ENCODE measurements around the gene TRRAP. TPM values are rescaled to one million over a fixed set of nuclear protein-coding genes. Genes with fewer than 3 reads are reported as not detected.

TRRAP gene
- total RNA-seq, 1 donor from 2014 or later = 35.6 TPM

- intact Hi-C loops (cut with DNase I) = no loop called here
- Histone ChIP-seq H3K9me3 (no peaks in the 10 kb centered on the region), H3K36me3 (peaks cover 100% of the 10 kb centered on the region), H3K4me3 (no peak overlapping the region), H3K4me1 (no peaks in the 10 kb centered on the region), H3K27ac (no peak overlapping the region), H3K27me3 (no peaks in the 10 kb centered on the region)
- ATAC-seq (no peak), DNase-seq (no peak)
- no peak for TF ChIP-seq CTCF (IDR thresholded peaks at IDR 0.05)
These were observed 57.5 kb downstream of the TRRAP start for GRCh38 chr7:98935811-98936210.

GRCh38 chr7:98943336-98943735 is 65.0 kb downstream of the TRRAP start:
- Histone ChIP-seq H3K27ac (no peak overlapping the region), H3K36me3 (peaks cover 91% of the 10 kb centered on the region), H3K9me3 (no peaks in the 10 kb centered on the region), H3K4me1 (no peaks in the 10 kb centered on the region), H3K27me3 (no peaks in the 10 kb centered on the region), H3K4me3 (no peak overlapping the region)
- TF ChIP-seq CTCF (IDR thresholded peaks at IDR 0.05) = no peak
- DNase-seq (no peak), ATAC-seq (no peak)
- intact Hi-C loops (cut with DNase I) = no loop called here

- Histone ChIP-seq H3K4me1 (no peaks in the 10 kb centered on the region), H3K9me3 (no peaks in the 10 kb centered on the region), H3K36me3 (peaks cover 91% of the 10 kb centered on the region), H3K4me3 (no peak overlapping the region), H3K27ac (no peak overlapping the region), H3K27me3 (no peaks in the 10 kb centered on the region)
- no peak for TF ChIP-seq CTCF (IDR thresholded peaks at IDR 0.05)
- DNase-seq (no peak), ATAC-seq (no peak)
- intact Hi-C loops (cut with DNase I) = no loop called here
These were observed 66.1 kb downstream of the TRRAP start for GRCh38 chr7:98944386-98944785.

GRCh38 chr7:98945852-98946251 is 67.5 kb downstream of the TRRAP start:
- H3K36me3 ChIP-seq = peaks cover 91% of the 10 kb centered on the region
- no peak overlapping the region for H3K27ac ChIP-seq
- H3K4me3 ChIP-seq = no peak overlapping the region
- no peaks in the 10 kb centered on the region for H3K27me3 ChIP-seq
- no peak for TF ChIP-seq CTCF (IDR thresholded peaks at IDR 0.05)
- ATAC-seq = no peak
- no peaks in the 10 kb centered on the region for H3K4me1 ChIP-seq
- intact Hi-C loops (cut with DNase I) = no loop called here
- DNase-seq = no peak
- no peaks in the 10 kb centered on the region for H3K9me3 ChIP-seq

- intact Hi-C loops (cut with DNase I) = no loop called here
- H3K4me1 ChIP-seq = no peaks in the 10 kb centered on the region
- H3K36me3 ChIP-seq = peaks cover 90% of the 10 kb centered on the region
- H3K27me3 ChIP-seq = no peaks in the 10 kb centered on the region
- H3K9me3 ChIP-seq = no peaks in the 10 kb centered on the region
- H3K4me3 ChIP-seq = no peak overlapping the region
- no peak for DNase-seq
- no peak overlapping the region for H3K27ac ChIP-seq
- peak; percentile 19 for ATAC-seq
- no peak for TF ChIP-seq CTCF (IDR thresholded peaks at IDR 0.05)
These were observed 68.1 kb downstream of the TRRAP start for GRCh38 chr7:98946389-98946788.

GRCh38 chr7:98949336-98950044 is 71.2 kb downstream of the TRRAP start:
- H3K36me3 ChIP-seq = peaks cover 91% of the 10 kb centered on the region
- H3K4me1 ChIP-seq = no peaks in the 10 kb centered on the region
- H3K27ac ChIP-seq = no peak overlapping the region
- DNase-seq (no peak), ATAC-seq (no peak)
- no peak for TF ChIP-seq CTCF (IDR thresholded peaks at IDR 0.05)
- H3K9me3 ChIP-seq = no peaks in the 10 kb centered on the region
- no peak overlapping the region for H3K4me3 ChIP-seq
- H3K27me3 ChIP-seq = no peaks in the 10 kb centered on the region
- intact Hi-C loops (cut with DNase I) = no loop called here
